ENCODE results near the gene TRPV4.
"Not testable (repeated sequence)": the region's sequence is repeated elsewhere in the genome, so short reads cannot be mapped to it uniquely, and the experiment has no call there.

Gene TRPV4

GRCh38 chr12:109833307-109834189 lies at the start of gene TRPV4:
Gene TRPV4 (minus strand): TSS chr12:109833398. CDS start chr12:109814796, 18,602 bp downstream.
- peak; percentile 67 for DNase-seq (ENCODE audit: low read depth)

GRCh38 chr12:109881752-109882151 lies 48.6 kb upstream of the TRPV4 start:
- peak; percentile 32 for DNase-seq (ENCODE audit: low read depth)

GRCh38 chr12:109880938-109881337 lies 47.7 kb upstream of the TRPV4 start:
- DNase-seq (ENCODE audit: low read depth), result no peak

- DNase-seq (ENCODE audit: low read depth), result peak; percentile 86
Measured at GRCh38 chr12:109880043-109880931, 47.1 kb upstream of the TRPV4 start, which contains the start of gene GLTP. Gene GLTP (minus strand): TSS chr12:109880541. CDS start chr12:109880374, 167 bp downstream.

GRCh38 chr12:109879351-109880042 lies 46.3 kb upstream of the TRPV4 start:
- peak; percentile 37 for DNase-seq (ENCODE audit: low read depth)

GRCh38 chr12:109878749-109879148 lies 45.6 kb upstream of the TRPV4 start:
- no peak for DNase-seq (ENCODE audit: low read depth)

GRCh38 chr12:109878247-109878625 lies 45.0 kb upstream of the TRPV4 start:
- DNase-seq (ENCODE audit: low read depth), result no peak

GRCh38 chr12:109877504-109878246 lies 44.5 kb upstream of the TRPV4 start:
- DNase-seq (ENCODE audit: low read depth), result no peak

GRCh38 chr12:109876406-109876805 lies 43.2 kb upstream of the TRPV4 start:
- no peak for DNase-seq (ENCODE audit: low read depth)

GRCh38 chr12:109875572-109876131 lies 42.5 kb upstream of the TRPV4 start:
- DNase-seq (ENCODE audit: low read depth), result no peak

GRCh38 chr12:109873653-109874052 lies 40.5 kb upstream of the TRPV4 start:
- no peak for DNase-seq (ENCODE audit: low read depth)

GRCh38 chr12:109871668-109872314 lies 38.6 kb upstream of the TRPV4 start:
- peak; percentile 46 for DNase-seq (ENCODE audit: low read depth)

- peak; percentile 51 for DNase-seq (ENCODE audit: low read depth)
Measured at GRCh38 chr12:109870648-109871047, 37.5 kb upstream of the TRPV4 start.

GRCh38 chr12:109868182-109869051 lies 35.2 kb upstream of the TRPV4 start:
- peak; percentile 34 for DNase-seq (ENCODE audit: low read depth)

GRCh38 chr12:109864916-109865315 lies 31.7 kb upstream of the TRPV4 start:
- DNase-seq (ENCODE audit: low read depth), result no peak

- peak; percentile 67 for DNase-seq (ENCODE audit: low read depth)
Measured at GRCh38 chr12:109863847-109864712, 30.9 kb upstream of the TRPV4 start.

- not testable (repeated sequence) for DNase-seq (ENCODE audit: low read depth)
Measured at GRCh38 chr12:109862491-109862890, 29.3 kb upstream of the TRPV4 start.

- DNase-seq (ENCODE audit: low read depth), result no peak
Measured at GRCh38 chr12:109861689-109862314, 28.6 kb upstream of the TRPV4 start.
